ENCODE data around the gene KIR2DL1.

DNA sequence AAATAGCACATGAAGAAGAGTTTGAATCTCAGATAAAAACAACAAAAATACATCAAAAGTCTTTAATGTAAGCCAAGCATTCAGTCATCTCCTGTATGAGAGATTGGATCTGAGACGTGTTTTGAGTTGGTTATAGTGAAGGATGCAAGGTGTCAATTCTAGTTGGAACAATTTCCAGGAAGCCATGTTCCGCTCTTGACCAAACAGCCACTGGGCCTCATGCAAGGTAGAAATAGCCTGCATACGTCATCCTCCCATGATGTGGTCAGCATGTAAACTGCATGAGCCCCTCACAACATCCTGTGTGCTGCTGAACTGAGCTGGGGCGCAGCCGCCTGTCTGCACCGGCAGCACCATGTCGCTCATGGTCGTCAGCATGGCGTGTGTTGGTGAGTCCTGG lies 45.5 kb upstream of the KIR2DL1 start, which contains the start of gene KIR3DL3:
- TF ChIP-seq, protein P1, sequence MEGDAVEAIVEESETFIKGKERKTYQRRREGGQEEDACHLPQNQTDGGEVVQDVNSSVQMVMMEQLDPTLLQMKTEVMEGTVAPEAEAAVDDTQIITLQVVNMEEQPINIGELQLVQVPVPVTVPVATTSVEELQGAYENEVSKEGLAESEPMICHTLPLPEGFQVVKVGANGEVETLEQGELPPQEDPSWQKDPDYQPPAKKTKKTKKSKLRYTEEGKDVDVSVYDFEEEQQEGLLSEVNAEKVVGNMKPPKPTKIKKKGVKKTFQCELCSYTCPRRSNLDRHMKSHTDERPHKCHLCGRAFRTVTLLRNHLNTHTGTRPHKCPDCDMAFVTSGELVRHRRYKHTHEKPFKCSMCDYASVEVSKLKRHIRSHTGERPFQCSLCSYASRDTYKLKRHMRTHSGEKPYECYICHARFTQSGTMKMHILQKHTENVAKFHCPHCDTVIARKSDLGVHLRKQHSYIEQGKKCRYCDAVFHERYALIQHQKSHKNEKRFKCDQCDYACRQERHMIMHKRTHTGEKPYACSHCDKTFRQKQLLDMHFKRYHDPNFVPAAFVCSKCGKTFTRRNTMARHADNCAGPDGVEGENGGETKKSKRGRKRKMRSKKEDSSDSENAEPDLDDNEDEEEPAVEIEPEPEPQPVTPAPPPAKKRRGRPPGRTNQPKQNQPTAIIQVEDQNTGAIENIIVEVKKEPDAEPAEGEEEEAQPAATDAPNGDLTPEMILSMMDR (IDR thresholded peaks at IDR 0.05; ENCODE audit: insufficient read depth, low read length, poor library complexity, severe bottlenecking), result no peak
- TF ChIP-seq EZH2phosphoT487 (conservative IDR thresholded peaks at IDR 0.05; ENCODE audit: low read length), result no peak
